ENCODE data around the gene ZNF766.
"Not testable (repeated sequence)": the region's sequence is repeated elsewhere in the genome, so short reads cannot be mapped to it uniquely, and the experiment has no call there.

The ZNF766 gene

DNA sequence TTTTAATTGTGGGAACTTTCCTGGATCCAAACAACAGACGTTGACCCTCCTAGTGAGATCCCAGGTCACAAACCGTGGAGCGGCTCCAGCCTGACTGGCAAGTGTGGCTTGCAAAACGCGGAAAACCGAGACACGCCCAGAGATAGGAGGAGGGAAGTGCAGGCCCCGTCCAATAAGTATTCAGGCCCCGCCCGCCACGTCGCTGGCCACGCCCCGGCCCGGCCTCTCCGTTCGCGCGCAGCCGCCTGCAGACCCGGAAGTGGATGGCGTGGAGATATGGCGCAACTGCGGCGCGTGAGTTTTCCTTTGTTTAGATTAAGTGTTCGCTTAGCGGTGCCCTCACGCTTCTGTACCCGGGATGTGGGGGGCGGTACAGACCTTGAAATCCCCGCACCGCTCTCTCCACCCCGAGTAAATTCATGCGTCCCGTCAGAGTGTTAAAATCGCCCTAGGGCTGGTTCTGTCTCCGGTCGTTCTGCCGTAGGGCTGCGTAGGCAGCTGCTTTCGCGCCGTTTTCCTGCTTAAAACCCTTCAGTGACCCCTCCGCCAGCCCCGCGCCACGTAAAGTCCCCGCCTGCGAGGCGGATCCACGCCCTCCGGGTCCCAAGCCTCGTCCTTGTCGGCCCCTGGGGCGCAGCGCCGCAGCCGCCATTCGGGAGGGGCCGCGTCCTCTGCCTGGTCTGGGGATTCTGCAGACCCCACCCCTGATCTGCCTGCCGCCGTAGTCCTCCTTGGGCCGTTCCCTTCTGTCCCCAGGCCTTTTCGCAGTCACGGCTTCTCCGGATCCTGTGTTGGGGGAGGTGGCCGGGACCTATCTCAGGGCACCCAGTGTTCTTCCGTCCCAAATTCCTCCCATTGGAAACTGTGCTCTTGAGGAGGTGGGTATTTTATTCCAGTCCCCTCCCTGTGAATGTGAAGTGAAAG, at the start of gene ZNF766:
Gene ZNF766 (plus strand): TSS at position 250 of the 924 bp plus-strand sequence. CDS start 27 bp downstream, at position 277.
- DNase-seq (ENCODE audit: low read depth in 2 of 2) = peak; percentile 96 to 97

DNA sequence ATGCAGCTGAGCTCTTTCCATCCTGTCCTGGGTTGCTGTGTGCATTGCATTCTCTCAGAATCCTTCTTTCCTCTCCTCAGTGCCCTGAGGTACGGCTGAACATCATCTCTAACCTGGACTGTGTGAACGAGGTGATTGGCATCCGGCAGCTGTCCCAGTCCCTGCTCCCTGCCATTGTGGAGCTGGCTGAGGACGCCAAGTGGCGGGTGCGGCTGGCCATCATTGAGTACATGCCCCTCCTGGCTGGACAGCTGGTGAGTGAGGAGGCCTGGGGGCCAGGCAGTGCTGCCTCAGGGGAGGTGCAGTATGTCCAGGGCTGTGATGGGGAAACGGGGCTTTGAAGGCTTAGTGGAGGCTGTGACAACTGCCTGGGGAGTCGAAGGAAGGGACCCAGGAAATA, 49.8 kb upstream of the ZNF766 start:
- DNase-seq (ENCODE audit: low read depth in 2 of 2) = no peak

DNA sequence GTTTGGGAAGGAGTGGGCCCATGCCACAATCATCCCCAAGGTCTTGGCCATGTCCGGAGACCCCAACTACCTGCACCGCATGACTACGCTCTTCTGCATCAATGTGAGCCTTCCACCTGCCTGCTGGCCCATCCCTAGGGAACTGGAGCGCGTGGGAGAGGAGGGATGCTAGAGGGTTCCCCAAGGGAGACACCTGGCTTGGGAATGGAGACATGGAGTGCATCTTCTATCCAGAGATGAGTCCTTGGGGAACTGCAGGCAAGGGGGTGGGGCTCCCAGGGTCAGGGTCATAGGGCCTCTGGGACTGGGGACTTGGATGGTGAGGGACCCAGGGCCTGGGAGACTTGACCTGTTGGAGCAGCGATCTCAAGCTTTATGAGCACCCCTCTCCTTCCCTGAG, 48.4 kb upstream of the ZNF766 start:
- DNase-seq (ENCODE audit: low read depth in 2 of 2) = no peak

GRCh38 chr19:52221831-52222375, 47.5 kb upstream of the ZNF766 start:
- no peak for DNase-seq (ENCODE audit: low read depth in 2 of 2)

- no peak for DNase-seq (ENCODE audit: low read depth in 2 of 2)
Observed at GRCh38 chr19:52224211-52224610, 45.2 kb upstream of the ZNF766 start.

DNA sequence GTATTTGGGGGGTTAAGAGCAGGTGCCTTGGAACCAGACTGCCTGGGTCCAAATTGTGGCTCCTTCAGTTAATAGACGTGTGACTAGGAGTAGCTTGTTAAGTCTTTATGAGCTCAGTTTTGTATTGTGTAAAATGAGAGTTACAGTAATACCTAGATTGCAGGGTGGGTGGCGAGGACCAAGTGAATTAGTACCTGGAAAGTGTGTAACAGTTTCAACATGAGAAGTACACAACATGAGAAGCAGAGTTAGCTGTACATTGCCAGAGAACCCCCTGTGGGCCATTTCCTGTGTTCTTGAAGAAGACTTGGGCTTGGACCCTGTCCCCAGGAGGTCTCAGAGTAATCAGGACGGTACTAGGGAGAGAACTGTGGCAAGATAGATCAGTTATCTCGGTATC, 42.7 kb upstream of the ZNF766 start:
- no peak for DNase-seq (ENCODE audit: low read depth in 2 of 2)

- no peak for DNase-seq (ENCODE audit: low read depth in 2 of 2)
Observed at GRCh38 chr19:52227196-52227940, 42.0 kb upstream of the ZNF766 start.

GRCh38 chr19:52227980-52228379, 41.4 kb upstream of the ZNF766 start:
- no peak for DNase-seq (ENCODE audit: low read depth in 2 of 2)

DNA sequence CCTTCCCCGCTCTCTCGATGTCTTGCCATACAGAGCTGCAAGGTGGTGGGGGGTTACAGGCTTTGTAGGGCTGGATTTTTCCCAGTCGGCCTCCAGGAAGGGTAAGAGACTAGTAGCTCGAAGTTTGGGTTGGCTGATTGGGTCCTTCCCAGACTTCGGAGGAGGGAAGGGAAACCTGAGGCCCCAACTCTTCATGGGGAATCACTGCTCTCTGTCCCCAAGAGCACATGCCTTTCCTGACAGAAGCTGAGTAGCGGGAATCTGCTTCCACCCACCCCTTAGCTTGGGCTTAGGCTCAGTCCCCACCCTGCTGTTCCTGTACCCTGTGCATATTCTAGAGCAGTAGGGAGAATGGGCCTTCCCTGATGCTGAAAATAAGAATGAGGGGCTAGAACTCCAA, 39.9 kb upstream of the ZNF766 start:
- no peak for DNase-seq (ENCODE audit: low read depth in 2 of 2)

GRCh38 chr19:52230685-52231084, 38.7 kb upstream of the ZNF766 start:
- DNase-seq (ENCODE audit: low read depth in 2 of 2) = no peak

- no peak for DNase-seq (ENCODE audit: low read depth in 2 of 2)
Observed at GRCh38 chr19:52231154-52231910, 38.1 kb upstream of the ZNF766 start.

DNA sequence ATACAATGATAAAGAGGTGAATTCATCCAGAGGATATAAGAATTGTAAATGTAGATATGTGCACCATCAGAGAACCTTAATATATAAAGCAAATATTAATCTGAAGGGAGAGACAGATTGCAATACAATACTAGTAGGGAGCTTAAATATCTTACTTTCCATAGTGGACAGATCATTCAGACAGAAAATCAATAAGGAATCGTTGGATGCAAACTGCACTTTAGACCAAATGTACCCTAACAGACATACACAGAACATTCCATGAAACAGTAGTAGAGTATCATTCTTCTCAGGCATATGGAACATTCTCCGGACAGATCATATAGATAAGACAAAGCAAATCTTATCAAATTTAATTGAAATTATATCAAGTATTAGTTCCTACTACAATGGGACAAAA, 35.0 kb upstream of the ZNF766 start:
- DNase-seq (ENCODE audit: low read depth in 2 of 2) = no peak

- no peak for DNase-seq (ENCODE audit: low read depth in 2 of 2)
Observed at GRCh38 chr19:52237197-52237596, 32.2 kb upstream of the ZNF766 start.

DNA sequence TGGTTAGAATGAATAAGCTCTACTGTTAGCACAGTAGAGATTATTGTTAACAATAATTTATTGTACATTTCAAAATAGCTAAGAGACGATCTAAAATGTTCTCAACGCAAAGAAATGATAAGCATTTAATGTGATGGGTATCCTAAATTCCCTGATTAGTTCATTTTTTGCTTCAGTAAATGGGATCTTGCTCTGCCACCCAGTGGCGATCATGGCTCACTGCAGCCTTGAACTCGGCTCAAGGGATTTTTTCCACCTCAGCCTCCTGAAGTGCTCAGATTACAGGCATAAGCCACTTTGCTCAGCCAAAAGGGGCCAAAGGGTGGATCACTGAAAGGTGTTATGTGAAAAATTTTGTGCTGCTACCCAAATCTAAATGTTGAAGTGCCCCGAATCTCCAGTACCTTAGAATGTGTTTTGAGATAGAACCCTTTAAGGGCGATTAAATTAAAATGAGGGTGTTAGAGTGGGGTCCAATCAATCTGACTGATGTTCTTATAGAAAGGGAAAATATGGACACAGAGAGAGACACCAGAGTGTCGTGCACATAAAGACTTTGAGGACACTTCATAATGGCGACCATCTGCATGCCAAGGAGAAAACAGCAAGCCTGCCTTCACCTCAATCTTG, 31.5 kb upstream of the ZNF766 start:
- peak; percentile 17 to 34 for DNase-seq (ENCODE audit: low read depth in 2 of 2)

DNA sequence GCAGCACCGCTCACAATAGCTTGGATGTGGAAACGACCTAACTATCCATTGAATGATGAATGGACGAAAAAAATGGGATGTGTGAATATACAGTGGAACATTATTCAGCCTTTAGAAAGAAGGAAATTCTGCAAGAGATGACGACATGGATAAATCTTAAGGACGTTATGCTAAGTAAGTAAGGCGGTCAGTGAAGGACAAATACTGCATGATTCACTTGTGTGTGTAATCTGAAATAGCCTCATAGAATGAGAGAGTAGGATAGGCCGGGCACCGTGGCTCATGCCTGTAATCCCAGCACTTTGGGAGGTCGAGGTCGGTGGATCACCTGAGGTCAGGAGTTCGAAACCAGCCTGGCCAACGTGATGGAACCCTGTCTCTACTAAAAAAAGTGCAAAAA, 25.4 kb upstream of the ZNF766 start:
- no peak for DNase-seq (ENCODE audit: low read depth in 2 of 2)

DNA sequence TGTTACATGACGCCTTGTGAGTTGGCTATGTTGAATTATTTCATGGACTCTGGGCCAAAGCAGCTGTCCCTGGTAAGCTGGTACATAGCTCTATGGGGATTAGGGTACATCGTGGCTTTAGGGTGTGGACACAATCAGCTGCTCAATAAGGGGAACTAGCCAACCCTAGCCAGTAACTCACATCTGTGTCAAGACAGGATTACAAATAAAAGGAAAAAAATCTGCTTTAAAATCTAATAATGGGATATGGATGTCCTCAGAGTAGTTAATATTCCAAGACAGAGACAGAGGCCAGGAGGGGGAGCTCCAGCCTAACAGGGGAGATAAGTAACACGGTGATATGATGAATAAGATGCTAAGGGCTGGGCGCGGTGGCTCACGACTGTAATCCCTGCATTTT, 21.1 kb upstream of the ZNF766 start:
- DNase-seq (ENCODE audit: low read depth in 2 of 2) = peak; percentile 43 to 54

DNA sequence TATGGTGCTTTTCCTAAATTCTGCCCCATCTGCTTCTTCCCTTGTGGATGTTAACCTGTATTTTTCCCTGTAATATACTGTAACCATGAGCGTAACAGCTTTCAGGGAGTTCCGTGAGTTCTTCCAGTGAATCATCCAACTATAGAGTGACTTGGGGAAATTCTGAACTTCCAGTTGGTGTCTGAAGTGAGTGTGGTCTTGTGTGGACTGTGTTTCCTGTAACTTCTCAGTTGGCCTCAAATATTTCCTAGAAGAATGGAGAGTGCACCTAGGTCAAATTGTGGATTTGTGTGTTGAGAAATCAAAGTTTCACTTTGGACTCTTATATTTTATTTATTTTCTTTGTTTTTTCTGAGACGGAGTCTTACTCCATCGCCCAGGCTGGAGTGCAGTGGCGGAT, 11.0 kb upstream of the ZNF766 start:
- DNase-seq (ENCODE audit: low read depth in 2 of 2) = no peak

GRCh38 chr19:52265556-52265955, 3.8 kb upstream of the ZNF766 start:
- not testable (repeated sequence) for DNase-seq (ENCODE audit: low read depth in 2 of 2)

DNA sequence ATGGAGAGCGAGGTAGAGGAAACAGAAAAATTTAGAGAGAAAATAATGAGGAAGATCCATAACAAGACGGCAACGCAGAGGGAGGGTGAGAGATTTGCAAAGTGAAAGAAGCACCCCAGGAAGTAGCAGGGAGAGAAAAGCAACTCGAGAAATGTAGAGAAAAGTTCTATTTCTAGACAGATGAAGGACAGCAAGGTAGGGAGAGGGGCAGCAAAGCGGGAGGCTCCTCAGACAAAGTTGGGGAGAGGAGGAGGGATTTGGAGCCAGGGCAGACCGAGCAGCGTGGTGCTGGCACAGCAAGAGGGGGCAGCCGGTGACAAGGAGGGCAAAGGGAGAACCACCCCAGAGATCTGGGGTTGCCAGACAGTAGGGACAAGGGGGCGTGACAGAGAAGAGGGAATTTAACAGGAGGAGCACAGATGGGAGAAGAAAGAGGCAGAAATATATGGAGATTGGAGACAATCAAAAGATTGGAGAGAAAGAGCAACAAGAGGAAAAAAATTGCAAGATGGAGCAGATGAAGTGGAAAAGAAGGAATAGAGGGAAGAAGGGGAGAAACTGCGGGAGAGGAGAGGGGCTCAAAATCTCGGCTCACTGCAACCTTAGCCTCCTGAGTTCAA, 989 bp downstream of the ZNF766 start:
- no peak for DNase-seq (ENCODE audit: low read depth in 2 of 2)

GRCh38 chr19:52273301-52273700, 3.9 kb downstream of the ZNF766 start:
- no peak for DNase-seq (ENCODE audit: low read depth in 2 of 2)

- no peak for DNase-seq (ENCODE audit: low read depth in 2 of 2)
Observed at GRCh38 chr19:52274191-52274590, 4.8 kb downstream of the ZNF766 start.
